Right ventricle myocardium superior (tissue), 1 donor: ENCODE results near the gene SLC30A2. TPM values are rescaled to one million over a fixed set of nuclear protein-coding genes. Genes with fewer than 3 reads are reported as not detected.
A peak's percentile ranks its signal among the peaks of the same experiment; 100 is the strongest.

Experiments
- ATAC-seq: fragments of 200-7000 bp; cut with Tn5 transposase; one replicate; pipeline ENCODE4 v1.9.1; 2020; ENCODE audit warnings: mild to moderate bottlenecking; ENCODE audit not compliant: poor library complexity
- DNase-seq: peaks from one replicate; pipeline ENCODE4 v3.0.0-alpha.2; 2020
- intact Hi-C: fragments of 100-400 bp; cut with DNase I; formaldehyde crosslinking; loops from one replicate; pipeline ENCODE4 v1.11.2; 2022
- total RNA-seq: library from RNA; stranded (reverse); fragmentation: NEBNext Ultra II Directional; extraction: Animal tissue kit (Norgen Biotek cat#: 25700); gene quantifications from one replicate; pipeline ENCODE4 v1.2.1, GENCODE V29; 2021
- donor health status: DM: no; HTN: yes; CAD: no; lungs with severe emphysema.

Gene SLC30A2
- total RNA-seq, 1 donor from 2014 or later: 3.0 TPM

DNA sequence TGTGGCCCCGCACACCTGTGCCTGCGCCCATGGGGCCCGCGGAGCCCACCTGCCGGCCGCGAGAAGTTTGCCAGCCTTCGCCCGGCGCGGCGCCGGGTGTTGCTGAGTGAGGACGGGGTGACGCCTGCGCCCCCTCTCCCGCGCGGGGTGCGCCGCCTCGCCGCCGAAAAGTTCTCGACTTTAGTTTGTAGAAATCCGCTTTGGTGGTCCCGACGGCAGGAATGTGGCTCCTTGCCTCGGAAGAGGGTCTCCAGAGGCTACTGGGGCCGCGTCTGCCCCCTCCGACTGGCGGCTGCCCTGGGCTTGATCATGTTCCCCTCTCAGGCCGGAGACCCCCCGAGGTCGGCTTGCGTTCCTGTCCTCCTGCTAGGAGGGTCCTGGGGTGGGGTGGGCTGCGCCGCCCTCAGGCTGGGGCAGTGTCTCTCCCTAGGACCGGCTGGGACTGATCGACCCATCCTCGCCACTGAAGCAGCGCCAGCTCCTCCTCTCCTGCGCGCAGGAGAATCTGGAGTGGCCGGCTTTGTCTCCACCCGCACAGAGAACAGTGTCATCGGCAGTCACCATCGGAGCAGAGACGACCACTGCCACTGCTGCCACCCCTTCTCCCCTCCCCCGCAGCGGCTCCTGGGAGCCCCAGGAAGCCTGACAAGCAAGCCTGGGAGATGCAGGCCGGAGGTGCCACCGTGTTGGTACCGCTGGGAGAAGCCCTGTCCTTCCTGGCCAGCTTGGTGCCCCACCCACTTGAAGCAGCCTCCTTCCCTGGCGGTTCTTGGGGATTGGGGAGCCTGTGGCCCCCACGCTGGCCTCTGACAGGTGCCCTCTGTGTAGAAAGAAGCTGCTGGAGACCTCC is 553 bp upstream of the SLC30A2 start:
- intact Hi-C loops: no loop called here
- no peak for ATAC-seq

DNA sequence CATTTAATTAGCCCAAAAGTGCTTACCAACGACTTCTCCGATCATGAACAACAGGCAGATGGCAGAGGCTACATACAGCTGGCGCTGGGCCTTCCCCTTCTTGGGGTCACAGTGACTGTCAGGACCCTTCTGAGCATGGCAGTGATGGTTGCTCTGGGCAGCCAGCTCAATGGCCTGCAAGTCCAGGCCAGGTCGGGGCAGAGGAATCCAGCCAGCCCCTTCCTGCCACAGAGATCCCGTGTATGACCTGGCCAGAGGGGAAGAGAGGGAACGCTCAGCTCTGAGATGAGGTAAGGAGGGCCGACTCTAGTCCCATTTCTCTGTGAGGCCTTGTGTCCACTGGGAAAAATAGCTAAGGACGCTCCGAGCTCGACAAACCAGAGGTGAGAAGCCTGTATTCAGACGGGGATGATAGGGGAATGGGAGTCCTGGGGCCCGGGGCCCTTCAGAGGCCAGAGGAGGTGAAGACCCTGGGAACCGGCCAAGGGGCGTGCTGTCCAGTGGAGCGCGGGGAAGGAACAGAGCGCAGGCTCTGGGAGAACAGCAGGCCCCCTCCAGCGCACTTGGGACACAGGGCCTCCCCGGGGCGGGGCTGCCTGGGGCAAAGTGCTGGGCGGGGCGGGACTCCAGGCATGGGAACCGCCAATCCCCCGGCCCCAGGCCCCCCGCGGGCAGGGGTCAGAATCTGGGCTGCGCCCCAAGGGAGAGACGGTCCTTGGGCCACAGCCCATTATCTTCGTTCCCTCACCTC is 772 bp downstream of the SLC30A2 start:
- intact Hi-C loops: no loop called here
- DNase-seq (peak; percentile 53), ATAC-seq (peak; percentile 24)

More for the DNA sequence above, 553 bp upstream of the SLC30A2 start:
- peak; percentile 30 for DNase-seq

DNA sequence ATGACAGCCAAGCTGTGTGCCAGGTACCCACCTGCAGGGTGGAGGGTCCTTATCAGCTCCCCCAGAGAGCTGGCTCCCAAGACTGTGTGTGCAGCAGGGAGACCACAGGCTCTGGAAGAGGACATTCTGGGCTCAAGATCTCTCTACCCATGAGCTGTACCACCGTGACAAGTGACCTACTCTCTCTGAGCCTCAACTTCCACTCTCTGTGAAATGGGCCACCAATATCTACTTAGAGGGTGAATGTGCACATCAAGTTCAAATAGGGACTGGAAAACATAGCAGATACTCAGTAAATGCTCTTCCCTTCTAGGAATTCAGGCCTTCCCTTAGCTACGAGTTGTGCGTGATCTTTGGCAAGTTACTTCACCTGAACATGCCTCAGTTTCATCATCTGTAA is 1.5 kb downstream of the SLC30A2 start:
- ATAC-seq: no peak
- intact Hi-C loops: no loop called here
- DNase-seq: no peak

DNA sequence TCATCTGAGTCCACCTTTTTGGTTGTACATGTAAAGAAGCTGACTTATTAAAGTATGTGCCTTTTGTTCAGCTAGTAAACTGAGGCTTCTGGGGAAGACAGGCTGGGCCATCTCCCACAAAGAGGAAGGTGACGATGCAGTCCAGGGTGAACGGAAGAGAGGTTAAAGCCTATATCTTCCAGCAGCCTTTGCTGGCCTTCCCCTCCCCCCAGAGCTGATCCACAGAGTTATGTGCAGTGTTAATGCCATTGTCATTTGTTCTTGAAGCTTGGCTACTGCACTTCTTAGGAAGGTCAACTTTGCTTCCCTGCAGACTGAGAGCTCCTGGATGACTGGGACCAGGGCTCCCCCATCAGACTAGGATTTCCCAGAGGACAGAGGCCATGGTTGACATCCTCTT is 2.2 kb downstream of the SLC30A2 start:
- intact Hi-C loops: no loop called here
- ATAC-seq (no peak), DNase-seq (no peak)

DNA sequence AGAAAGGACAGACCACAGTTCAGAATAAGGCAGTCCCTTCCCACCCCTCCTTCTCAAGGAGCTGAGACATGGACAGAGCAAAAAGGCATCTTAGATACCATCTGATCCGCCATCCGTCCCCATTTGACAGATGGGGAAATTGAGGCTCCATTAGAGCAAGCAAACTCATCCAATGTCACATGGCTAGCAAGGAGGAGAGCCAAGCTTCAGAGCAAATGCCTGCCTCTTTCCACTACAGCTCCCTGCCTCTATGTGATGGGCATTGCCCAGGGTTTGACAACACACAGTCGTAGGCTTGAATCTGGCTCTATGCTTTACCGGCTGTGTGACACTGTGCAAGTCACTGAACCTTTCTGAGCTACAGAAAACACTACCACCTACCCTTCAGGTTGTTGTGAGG is 3.9 kb downstream of the SLC30A2 start:
- intact Hi-C loops: no loop called here
- ATAC-seq: no peak
- no peak for DNase-seq

DNA sequence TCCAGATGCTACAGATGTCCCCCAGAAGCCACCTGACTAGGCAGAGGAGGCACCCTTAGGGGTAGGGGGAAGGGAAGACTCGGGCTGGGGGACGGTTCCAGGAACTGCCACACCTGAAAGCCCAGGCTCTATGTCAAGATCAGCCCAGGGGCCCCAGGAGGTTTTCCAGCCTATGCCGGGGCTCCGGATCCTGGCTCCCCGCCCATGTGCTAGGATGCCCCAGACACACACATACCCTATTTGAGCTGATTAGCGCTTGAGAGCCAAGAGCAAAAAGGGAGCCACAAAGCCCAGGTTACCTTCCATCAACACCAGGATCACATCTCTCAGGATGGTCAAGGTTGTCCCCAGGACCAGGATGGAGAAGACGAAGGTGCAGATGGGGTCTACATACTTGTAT is 4.5 kb downstream of the SLC30A2 start:
- ATAC-seq (no peak), DNase-seq (no peak)
- intact Hi-C loops: no loop called here

DNA sequence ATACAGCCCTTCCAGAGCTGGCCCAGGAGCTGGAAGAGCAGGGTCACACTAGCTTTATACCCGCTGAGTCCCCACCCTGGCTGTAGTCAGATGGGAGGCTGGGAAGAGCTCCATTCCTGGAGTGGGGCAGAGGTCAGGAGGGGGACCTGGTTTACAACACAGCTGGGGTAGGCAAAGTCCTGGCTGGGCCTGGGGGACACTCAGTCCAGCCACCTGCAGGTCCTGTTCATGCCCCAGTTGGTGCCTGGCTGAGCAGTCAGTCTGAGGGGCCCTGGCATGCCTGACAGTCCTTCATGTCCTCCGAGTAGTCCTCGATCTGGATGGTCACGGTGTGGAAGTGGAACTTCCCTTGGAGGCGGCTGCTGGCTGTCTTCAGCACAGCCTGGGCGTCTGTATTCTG is 7.0 kb downstream of the SLC30A2 start:
- ATAC-seq (no peak), DNase-seq (no peak)
- intact Hi-C loops: loop anchor here (5.0 kb wide), 3 partner anchors 63 to 123 kb away; no protein-coding TSS in a partner anchor

DNA sequence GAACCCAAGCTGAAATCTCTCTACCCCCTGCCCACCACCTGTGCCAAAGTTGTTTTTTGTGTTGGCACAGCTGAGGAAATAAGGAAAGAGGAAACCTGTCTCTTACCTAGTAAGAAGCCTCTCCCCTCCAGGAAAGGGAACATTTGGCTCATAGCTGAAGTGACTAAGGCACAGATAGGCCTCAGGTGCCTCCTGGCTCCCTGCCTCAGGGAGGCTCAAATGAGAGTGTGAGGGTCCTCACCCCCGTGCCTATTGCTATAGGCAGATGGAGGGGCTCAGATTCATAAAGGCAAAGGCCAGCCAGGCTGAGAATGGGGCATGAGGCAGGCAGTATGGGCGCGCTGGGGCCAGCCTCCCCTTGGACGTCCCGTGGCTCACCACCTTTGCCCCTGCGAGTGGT is 7.4 kb downstream of the SLC30A2 start:
- DNase-seq (peak; percentile 24), ATAC-seq (no peak)
- intact Hi-C loops: loop anchor here (5.0 kb wide), 3 partner anchors 64 to 124 kb away; no protein-coding TSS in a partner anchor

DNA sequence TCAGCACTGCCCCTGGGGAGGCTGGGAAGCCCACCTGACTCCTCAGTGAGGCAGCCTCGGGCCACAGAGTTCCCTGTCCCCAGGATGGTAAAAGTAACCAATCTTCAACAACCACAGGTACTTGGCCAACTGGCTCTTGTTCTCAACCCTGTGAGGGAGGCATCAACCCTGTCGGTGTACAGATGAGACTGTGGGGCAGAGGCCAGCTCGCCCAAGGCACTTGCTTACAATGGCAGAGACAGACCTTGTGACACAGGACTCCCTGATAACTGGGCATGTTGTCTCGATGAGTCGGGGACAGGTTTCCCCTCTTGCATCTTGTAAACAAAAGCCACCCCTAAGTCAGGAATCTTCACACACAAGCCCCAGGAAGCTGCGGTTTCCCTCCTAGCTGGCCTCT is 8.0 kb downstream of the SLC30A2 start:
- ATAC-seq (no peak), DNase-seq (peak; percentile 36)
- intact Hi-C loops: loop anchor here (2.0 to 5.0 kb wide), 4 partner anchors 27 to 124 kb away; no protein-coding TSS in a partner anchor

DNA sequence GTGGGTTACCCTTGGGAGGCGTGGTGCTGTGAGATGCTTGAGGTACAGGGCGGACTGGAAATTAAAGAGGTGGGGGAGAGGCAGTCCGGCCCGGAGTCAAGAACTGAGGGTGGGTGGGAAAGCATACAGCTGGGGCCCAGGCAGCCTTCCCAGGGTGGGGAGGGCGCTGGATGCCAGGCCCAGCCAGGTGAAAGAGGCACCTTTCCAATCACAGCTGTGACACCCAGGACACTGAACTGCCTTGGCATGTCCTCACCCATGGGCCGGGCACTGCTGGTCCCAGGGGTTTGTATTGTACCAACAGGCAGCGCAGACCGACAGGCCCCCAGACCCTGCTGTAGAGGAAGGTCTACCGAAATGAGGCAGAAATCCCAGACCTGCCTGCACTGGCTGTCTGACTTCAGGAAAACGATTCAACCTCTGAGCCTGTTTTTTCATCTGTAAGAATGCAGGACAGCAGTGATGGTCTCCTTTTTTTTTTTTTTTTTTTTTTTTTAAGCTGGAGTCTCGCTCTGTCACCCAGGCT is 9.1 kb downstream of the SLC30A2 start:
- intact Hi-C loops: loop anchor here (2.0 to 5.0 kb wide), 4 partner anchors 28 to 125 kb away; no protein-coding TSS in a partner anchor
- peak; percentile 1 for ATAC-seq
- DNase-seq: no peak

DNA sequence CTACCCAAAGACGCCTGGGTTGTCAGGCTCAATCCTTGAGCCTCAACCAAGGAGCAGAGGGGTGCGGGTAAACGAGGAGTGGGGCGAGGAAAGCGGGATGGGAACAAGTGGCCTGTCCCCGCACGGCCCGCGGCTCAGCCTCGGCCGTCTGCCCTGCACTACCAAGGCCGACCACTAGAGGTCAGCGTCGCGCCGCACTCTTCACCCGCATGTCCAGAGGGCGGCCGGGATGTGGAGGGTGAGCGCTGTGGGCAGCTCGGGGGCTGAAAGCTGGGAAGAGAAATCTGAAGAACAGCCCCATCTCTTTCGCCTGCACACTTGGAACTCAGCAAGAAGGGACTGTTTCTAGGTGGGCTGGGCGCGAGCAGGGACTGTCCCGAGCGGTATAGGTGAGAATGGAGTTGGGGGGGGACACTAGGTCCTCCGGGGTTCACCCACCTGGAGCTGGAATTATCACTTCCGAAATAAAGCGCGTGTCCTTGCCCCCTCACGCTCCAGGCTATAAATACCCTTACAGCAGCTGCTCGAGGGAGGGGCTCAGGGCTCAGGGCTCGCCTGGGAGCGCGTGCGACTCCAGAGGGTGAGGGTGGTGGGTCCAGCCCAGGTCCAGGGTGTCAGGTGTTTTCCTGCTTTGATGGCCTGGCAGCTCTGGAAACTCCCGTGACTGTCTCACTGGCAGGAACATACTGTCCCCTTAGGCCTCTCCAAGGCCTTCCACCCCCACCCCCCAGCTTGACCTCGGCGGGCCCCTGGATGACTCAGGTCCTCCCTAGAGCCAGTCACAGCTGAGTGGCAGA is 9.8 kb downstream of the SLC30A2 start:
- DNase-seq (peak; percentile 92), ATAC-seq (peak; percentile 86)
- intact Hi-C loops: loop anchor here (2.0 to 5.0 kb wide), 4 partner anchors 29 to 126 kb away; no protein-coding TSS in a partner anchor

DNA sequence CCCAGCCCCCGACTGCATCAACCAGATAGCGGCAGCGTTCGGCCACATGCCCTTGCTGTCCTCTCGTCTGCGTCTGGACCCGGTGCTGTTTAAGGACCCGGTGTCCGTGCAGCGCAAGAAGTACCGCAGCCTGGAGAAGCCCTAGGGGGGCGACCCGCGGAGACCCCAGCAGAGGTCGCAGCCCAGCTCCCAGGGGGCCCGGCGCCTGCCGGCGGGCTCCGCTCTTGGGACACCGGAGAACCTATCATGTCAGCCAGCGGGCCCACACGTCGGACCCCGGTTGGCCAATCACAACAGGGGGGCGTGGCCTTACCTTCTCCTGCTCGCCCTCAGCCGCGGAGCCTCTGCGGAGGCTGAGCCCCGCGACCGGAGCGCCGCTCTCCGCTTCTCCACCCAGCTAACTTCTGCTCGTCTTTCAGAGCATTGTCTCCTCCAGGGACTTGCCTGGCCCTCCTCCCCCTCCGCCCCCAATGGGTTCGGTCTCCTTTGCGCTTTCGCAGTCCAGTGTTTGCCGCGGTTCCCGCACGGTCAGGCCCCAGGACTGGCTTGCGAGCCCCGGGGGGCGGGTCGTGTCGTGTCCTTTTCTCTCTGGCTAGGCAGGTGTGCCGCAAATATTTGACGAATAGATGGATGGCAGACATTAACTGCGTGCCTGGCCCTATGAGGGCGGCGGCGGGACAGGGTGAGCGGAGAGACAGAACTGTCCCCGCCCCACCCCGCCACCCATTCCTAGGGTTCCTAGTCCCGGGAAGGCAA is 10.5 kb downstream of the SLC30A2 start:
- intact Hi-C loops: loop anchor here (5.0 kb wide), 3 partner anchors 67 to 127 kb away; no protein-coding TSS in a partner anchor
- DNase-seq (peak; percentile 98), ATAC-seq (peak; percentile 90)

DNA sequence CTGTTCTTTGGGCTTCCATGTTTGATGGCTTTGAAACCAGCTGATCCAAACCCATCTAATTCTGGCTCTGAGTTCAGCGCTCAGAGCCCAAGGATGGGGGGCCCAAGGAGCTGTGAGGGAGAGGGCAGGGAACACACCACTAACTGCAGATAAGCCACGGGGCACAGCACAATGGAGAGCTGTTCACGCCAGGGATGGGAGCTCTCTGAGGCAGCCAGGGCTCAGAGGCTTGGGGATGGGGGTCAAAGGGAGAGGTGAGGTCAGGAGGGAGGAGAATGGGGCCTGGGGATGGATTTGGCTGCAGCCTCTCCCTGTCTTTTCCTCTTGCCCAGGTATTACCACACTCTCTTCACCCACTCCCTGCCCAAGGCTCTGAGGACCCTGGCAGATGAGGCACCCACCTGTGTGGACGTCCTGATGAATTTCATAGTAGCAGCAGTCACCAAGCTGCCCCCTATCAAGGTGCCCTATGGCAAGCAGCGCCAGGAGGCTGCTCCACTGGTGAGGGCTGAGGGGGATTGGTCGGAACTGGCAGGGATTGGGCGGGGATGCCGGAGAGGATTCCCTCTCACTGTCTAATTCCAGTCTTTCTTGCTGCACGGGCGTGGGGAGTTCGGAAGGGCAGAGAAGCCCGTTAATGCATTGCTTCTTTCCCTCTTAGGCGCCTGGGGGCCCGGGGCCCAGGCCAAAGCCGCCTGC is 11.3 kb downstream of the SLC30A2 start:
- DNase-seq (no peak), ATAC-seq (no peak)

DNA sequence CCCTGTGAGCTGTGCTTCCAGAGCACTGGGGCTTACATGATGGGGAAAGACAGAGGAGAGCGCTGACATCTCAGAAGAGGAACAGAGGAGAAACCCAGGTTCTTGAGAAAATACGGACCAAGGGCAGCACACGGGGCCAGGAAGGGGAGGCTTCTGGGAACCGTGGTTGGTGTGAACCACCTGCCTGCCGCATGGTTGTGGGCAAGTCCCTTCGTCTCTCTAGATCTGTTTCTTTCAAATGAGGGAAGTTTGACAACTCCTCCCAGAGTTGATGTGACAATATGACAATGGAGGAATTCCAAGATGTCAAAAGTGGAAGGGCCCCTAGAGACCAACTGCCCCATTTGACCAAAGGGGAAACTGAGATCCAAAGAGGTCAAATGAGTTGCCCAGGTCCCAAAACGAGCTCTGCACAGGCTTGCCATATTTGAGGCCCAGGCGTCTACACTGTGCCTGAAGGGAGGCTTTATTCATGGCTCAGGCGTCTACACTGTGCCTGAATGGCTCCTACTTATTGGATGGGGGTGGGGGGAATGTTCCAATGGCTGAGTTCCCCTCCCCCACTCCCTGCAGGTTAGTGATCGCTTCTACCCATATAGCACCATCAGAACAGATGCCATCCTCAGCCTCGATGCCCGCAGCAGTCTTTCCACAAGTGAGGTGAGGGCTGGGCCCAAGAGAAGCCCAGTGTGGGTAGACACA is 13.1 kb downstream of the SLC30A2 start:
- intact Hi-C loops: no loop called here

More for the DNA sequence above, 11.3 kb downstream of the SLC30A2 start:
- intact Hi-C loops: loop anchor here (5.0 kb wide), 3 partner anchors 68 to 128 kb away; no protein-coding TSS in a partner anchor

DNA sequence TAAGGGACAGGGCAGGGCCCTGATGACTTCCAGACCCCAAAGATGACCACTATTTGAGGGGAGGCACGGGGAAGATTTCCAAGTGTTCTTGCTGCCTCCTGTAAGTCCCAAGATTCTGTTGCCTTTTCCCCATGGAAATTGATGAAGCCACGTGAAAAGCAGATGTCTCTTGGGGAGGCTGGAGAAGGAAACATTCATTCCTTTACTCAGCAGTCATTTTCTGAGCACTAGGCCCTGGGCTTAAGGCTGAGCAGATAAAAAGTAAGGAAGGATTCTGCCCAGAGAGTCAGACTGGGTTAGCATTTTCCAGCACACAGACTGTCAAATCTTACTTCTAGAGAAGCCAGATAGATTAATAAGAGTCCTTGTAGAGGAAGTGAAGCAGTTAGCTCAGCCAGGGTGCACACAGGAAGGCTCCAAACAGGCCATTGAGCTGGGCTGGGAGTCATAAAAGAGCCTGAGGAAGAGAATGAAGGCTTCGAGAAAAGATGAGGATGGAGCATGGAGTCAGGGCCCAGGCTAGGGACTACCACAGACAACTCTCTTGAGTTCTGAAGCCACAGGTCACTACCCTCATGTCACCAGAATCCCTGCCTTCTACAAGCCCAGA is 14.2 kb downstream of the SLC30A2 start:
- DNase-seq (no peak), ATAC-seq (no peak)
- intact Hi-C loops: no loop called here

More for the DNA sequence above, 13.1 kb downstream of the SLC30A2 start:
- peak; percentile 14 for DNase-seq
- ATAC-seq: no peak

DNA sequence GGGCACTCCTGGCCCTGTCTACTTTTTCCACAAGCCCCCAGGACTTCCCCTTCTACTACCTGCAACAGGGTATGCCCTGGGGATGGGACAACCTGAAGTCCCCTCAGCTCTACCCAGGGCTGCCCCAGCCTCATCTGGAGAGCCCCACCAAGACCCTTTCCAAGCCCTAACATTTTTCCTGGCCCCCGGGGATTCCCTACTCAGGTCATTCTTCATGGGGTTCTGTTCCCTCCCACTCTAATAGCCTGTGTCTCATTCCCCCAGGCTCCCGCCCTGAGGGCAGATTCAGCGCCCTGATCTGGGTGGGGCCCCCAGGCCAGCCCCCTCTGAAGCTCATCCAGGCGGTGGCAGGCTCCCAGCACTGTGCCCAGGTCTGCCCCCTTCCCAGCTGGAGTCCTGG is 14.7 kb downstream of the SLC30A2 start:
- ATAC-seq: no peak
- intact Hi-C loops: no loop called here
- DNase-seq: peak; percentile 7
